Stimulated activated CD8-positive, alpha-beta memory T cell treated with anti-CD3 and anti-CD28 coated beads, Interleukin-15, amount 100 ng/mL, for 48 hours (primary cell): ENCODE results near the gene ACOT4.
"Not testable (repeated sequence)": the region's sequence is repeated elsewhere in the genome, so short reads cannot be mapped to it uniquely, and the experiment has no call there.

Experiments
- DNase-seq, 2 donors: peaks; one replicate each; pipeline ENCODE4 v3.0.0-alpha.2; 2020; ENCODE audit warnings: low read depth in 2 of 2

ACOT4 gene

GRCh38 chr14:73633116-73634010 is 41.7 kb downstream of the ACOT4 start:
- peak in 1 of 2 donors; percentile 33 for DNase-seq

GRCh38 chr14:73634011-73634833 is 42.5 kb downstream of the ACOT4 start:
- no peak for DNase-seq

GRCh38 chr14:73636355-73636754 is 44.7 kb downstream of the ACOT4 start:
- DNase-seq = not testable (repeated sequence)

GRCh38 chr14:73637830-73638229 is 46.2 kb downstream of the ACOT4 start:
- no peak for DNase-seq

DNA sequence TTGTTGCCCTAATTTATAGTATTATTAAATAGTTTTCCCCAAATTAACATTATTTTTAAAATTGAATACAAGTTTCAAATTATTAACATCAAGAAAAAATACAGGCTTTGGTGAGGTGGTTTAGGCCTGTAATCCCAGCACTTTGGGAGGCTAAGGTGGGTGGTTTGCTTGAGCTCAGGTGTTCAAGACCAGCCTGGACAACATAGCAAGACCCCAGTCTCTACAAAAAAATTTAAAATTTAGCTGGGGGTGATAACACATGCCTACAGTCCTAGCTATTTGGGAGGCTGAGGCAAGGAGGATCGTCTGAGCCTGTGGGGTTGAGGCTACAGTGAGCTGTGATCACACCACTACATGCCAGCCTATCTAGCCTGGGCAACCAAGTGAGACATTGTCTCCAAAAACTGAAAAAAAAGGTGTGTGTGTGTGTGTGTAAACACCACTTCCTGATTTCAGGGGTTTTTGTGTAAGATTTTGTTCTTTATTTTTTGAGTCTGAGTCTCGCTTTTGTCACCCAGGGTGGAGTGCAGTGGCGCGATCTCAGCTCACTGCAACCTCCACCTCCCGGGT is 49.2 kb downstream of the ACOT4 start:
- no peak for DNase-seq

DNA sequence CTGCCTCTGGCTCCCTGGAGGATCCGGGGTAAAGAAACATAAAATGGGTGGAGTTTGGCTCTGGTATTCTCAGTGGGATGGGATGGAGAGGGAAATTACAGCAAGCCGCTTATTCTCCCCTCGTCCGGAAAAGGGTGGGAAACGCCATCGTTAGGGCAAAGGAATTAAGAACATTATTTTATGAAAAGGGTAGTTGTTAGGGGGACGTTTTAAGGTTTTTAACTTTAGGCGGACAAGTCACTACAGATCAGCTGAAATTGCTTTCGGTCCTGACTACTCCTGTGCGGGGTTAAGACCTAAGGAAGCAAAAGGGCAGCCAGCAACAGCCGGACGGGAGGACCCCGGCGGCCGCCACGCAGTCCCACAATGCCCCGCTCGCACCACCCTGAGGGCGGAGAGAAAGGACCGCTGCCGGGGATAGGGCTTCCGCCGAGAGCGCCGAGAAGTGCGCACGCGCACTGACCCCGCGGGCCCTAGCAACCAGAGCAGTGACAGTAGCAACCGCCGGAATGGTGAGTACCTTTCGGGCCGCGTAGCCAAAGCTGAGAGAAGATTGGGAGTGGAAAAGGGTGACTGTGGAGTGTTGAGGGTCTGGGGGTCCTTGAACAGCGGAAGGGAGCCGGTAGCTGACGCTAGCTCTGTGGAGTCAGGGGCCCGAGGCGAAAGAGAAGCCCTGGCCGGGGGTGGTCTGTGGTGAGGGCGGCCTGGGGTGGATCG is 53.0 kb downstream of the ACOT4 start, which contains the start of gene DNAL1:
DNAL1 (plus strand) TSS at position 456 of the 717 bp plus-strand sequence; CDS start at position 510, 54 bp downstream.
- DNase-seq = peak; percentile 89 to 92

DNA sequence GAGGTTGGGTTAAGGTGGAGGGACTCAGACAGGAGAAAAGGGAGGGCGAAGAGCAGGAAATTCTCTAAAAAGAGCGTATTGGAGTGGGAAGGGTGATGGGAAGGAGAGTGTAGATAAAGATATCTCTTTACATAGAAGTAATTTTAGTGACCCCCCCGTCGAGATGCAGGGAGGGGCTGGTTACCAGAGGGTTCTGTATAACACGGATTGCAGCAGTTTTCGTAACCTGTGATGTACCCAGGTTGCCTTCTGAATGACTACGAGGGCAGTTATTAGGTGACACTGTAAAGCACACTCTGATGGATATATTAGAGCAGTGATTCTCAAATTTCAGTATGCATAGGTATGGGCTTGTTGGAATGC is 53.6 kb downstream of the ACOT4 start:
- DNase-seq = no peak
